Renal pelvis (tissue), 4 donors: ENCODE results near the gene RCHY1. TPM values are rescaled to one million over a fixed set of nuclear protein-coding genes. Genes with fewer than 3 reads are reported as not detected.
"Not testable (repeated sequence)": the region's sequence is repeated elsewhere in the genome, so short reads cannot be mapped to it uniquely, and the experiment has no call there.

Experiments used
- DNase-seq: peaks from one replicate; pipeline ENCODE4 v3.0.0-alpha.2; 2013
- polyA plus RNA-seq, 3 donors: library from polyadenylated mRNA; unstranded; fragments of 120-200 nt; gene quantifications; one replicate each; pipeline ENCODE4 v1.2.1, GENCODE V29; 2013; ENCODE audit not compliant: insufficient read length in 3 of 3

Gene RCHY1
- polyA plus RNA-seq, 3 donors = 46.0 to 50.9 (median 46.2) TPM

GRCh38 chr4:75530556-75531322, 16.5 kb upstream of the RCHY1 start:
- no peak for DNase-seq

GRCh38 chr4:75527482-75527881, 13.3 kb upstream of the RCHY1 start:
- DNase-seq = no peak

GRCh38 chr4:75525910-75526309, 11.7 kb upstream of the RCHY1 start:
- DNase-seq = no peak

- DNase-seq = no peak
Measured at GRCh38 chr4:75525086-75525485, 10.9 kb upstream of the RCHY1 start.

- not testable (repeated sequence) for DNase-seq
Measured at GRCh38 chr4:75519452-75519851, 5.2 kb upstream of the RCHY1 start.

GRCh38 chr4:75516144-75516543, 1.9 kb upstream of the RCHY1 start:
- no peak for DNase-seq

GRCh38 chr4:75514949-75515612, 878 bp upstream of the RCHY1 start:
- no peak for DNase-seq

- no peak for DNase-seq
Measured at GRCh38 chr4:75513526-75514130, 575 bp downstream of the RCHY1 start.

- peak; percentile 24 for DNase-seq
Measured at GRCh38 chr4:75512386-75513211, 1.6 kb downstream of the RCHY1 start.

GRCh38 chr4:75511841-75512240, 2.4 kb downstream of the RCHY1 start:
- DNase-seq = no peak

GRCh38 chr4:75509592-75509991, 4.6 kb downstream of the RCHY1 start:
- DNase-seq = not testable (repeated sequence)

- no peak for DNase-seq
Measured at GRCh38 chr4:75505630-75506029, 8.6 kb downstream of the RCHY1 start.

GRCh38 chr4:75502671-75503070, 11.5 kb downstream of the RCHY1 start:
- DNase-seq = no peak

GRCh38 chr4:75499900-75500299, 14.3 kb downstream of the RCHY1 start:
- no peak for DNase-seq

GRCh38 chr4:75498041-75498440, 16.2 kb downstream of the RCHY1 start:
- DNase-seq = no peak

- no peak for DNase-seq
Measured at GRCh38 chr4:75497133-75497532, 17.1 kb downstream of the RCHY1 start.

- DNase-seq = no peak
Measured at GRCh38 chr4:75496406-75496805, 17.8 kb downstream of the RCHY1 start.

- no peak for DNase-seq
Measured at GRCh38 chr4:75495476-75495875, 18.7 kb downstream of the RCHY1 start.

- DNase-seq = no peak
Measured at GRCh38 chr4:75494563-75494962, 19.6 kb downstream of the RCHY1 start.

- DNase-seq = peak; percentile 24
Measured at GRCh38 chr4:75490155-75490554, 24.0 kb downstream of the RCHY1 start.

GRCh38 chr4:75484190-75484589, 30.0 kb downstream of the RCHY1 start:
- DNase-seq = no peak

GRCh38 chr4:75477201-75477600, 37.0 kb downstream of the RCHY1 start:
- DNase-seq = no peak
